ENCODE measurements around the gene PRCD. TPM values are rescaled to one million over a fixed set of nuclear protein-coding genes. Genes with fewer than 3 reads are reported as not detected.

The PRCD gene
- total and polyA plus RNA-seq, 2 donors (not counting 1 experiment from before 2014, with no cell fraction given): 18.0 to 30.6 TPM

- ChIA-PET POLR2A (interaction anchor here (0.5 to 22.8 kb wide), 6 partner anchors 13 to 90 kb away, joined by 3 to 478 read pairs (median 4); partner anchors contain the start of gene AANAT), CTCF (interaction anchor here (0.6 to 20.8 kb wide), 6 partner anchors 8 to 98 kb away, joined by 3 to 442 read pairs (median 16); partner anchors contain the start of gene AANAT)
- Histone ChIP-seq H3K79me2 (ENCODE audit: control insufficient read depth, insufficient read depth, low read length) (peaks cover 90% of the 10 kb centered on the region), H3K27ac (ENCODE audit: low read length in 2 of 2) (peak overlapping the region in 1 of 2 donors; percentile 94), H3K36me3 (replicated peaks in 1 of 2; ENCODE audit: control extremely low read depth in 1 of 2, control insufficient read depth in 1 of 2, extremely low read depth in 1 of 2, insufficient read depth in 2 of 2, low read length in 1 of 2) (peaks cover 0 to 45% of the 10 kb centered on the region in 2 experiments), H4K20me1 (ENCODE audit: control insufficient read depth, insufficient read depth, low read length, poor library complexity, severe bottlenecking) (peaks cover 53% of the 10 kb centered on the region), H3K27me3 (replicated peaks in 1 of 4; ENCODE audit: control extremely low read depth in 1 of 4, control insufficient read depth in 3 of 4, insufficient read depth in 4 of 4, low read length in 3 of 4) (no peaks in the 10 kb centered on the region), H3K4me3 (ENCODE audit: control extremely low read depth in 1 of 5, extremely low read depth in 1 of 5, insufficient read depth in 1 of 5, low read depth in 2 of 5, low read length in 4 of 5) (no peak overlapping the region), H3K4me1 (ENCODE audit: control insufficient read depth in 2 of 2, insufficient read depth in 2 of 2, low read length in 2 of 2) (peaks cover 71 to 91% of the 10 kb centered on the region in 2 donors), H3K9me3 (ENCODE audit: control extremely low read depth in 1 of 3, control insufficient read depth in 2 of 3, insufficient read depth in 1 of 3, low read length in 2 of 3) (no peaks in the 10 kb centered on the region), H3K4me2 (replicated peaks; ENCODE audit: low read depth, low read length, poor library complexity, severe bottlenecking) (peak overlapping the region; percentile 82), H2AFZ (ENCODE audit: insufficient read depth, low read depth, low read length, poor library complexity, severe bottlenecking) (no peak overlapping the region), H3K9ac (ENCODE audit: low read length) (no peak overlapping the region)
- no peaks in the 10 kb centered on the region for H3K27me3 Mint-ChIP-seq
- H3K9me3 Mint-ChIP-seq (ENCODE audit: insufficient read depth): no peaks in the 10 kb centered on the region
- H3K27ac Mint-ChIP-seq: peak overlapping the region; percentile 88
- TF ChIP-seq EZH2 (IDR thresholded peaks at IDR 0.05; ENCODE audit: borderline replicate concordance, insufficient read depth, low read depth, low read length, poor library complexity, severe bottlenecking) (no peak), CTCF (IDR thresholded peaks at IDR 0.05) (no peak)
- peaks cover 88% of the 10 kb centered on the region for H3K4me1 Mint-ChIP-seq
- ATAC-seq (ENCODE audit: low read depth): no peak
- intact Hi-C loops (cut with micrococcal nuclease): loop anchor here (10.0 kb wide), 1 partner anchor 221 kb away; no protein-coding TSS in a partner anchor
- WGBS (ENCODE audit: insufficient coverage): 92% methylated on average over 16 of the region's 16 CpGs
- peak overlapping the region; percentile 97 for H3K4me3 Mint-ChIP-seq
- no peak for DNase-seq
These were observed 44.0 kb upstream of the PRCD start for GRCh38 chr17:76495663-76496400.

- Mint-ChIP-seq H3K9me3 (ENCODE audit: insufficient read depth) (no peaks in the 10 kb centered on the region), H3K4me1 (peaks cover 83% of the 10 kb centered on the region), H3K4me3 (peak overlapping the region; percentile 97), H3K27me3 (no peaks in the 10 kb centered on the region), H3K27ac (peak overlapping the region; percentile 88)
- H3K79me2 ChIP-seq (ENCODE audit: control insufficient read depth, insufficient read depth, low read length): peaks cover 91% of the 10 kb centered on the region
- TF ChIP-seq CTCF (IDR thresholded peaks at IDR 0.05): no peak
- TF ChIP-seq EZH2 (IDR thresholded peaks at IDR 0.05; ENCODE audit: borderline replicate concordance, insufficient read depth, low read depth, low read length, poor library complexity, severe bottlenecking): no peak
- ChIA-PET POLR2A (interaction anchor here (1.4 to 22.8 kb wide), 2 partner anchors 14 to 29 kb away, joined by 3 to 478 read pairs; partner anchors contain the start of gene AANAT), CTCF (interaction anchor here (1.7 to 20.8 kb wide), 5 partner anchors 9 to 99 kb away, joined by 4 to 442 read pairs (median 26); partner anchors contain the start of gene AANAT)
- DNase-seq: no peak
- no peaks in the 10 kb centered on the region for H3K9me3 ChIP-seq (ENCODE audit: control extremely low read depth in 1 of 3, control insufficient read depth in 2 of 3, insufficient read depth in 1 of 3, low read length in 2 of 3)
- H3K9ac ChIP-seq (ENCODE audit: low read length): no peak overlapping the region
- whole genome bisulfite sequencing (ENCODE audit: insufficient coverage): 67% methylated on average over 6 of the region's 6 CpGs
- H2AFZ ChIP-seq (ENCODE audit: insufficient read depth, low read depth, low read length, poor library complexity, severe bottlenecking): no peak overlapping the region
- peaks cover 65 to 86% of the 10 kb centered on the region in 2 donors for H3K4me1 ChIP-seq (ENCODE audit: control insufficient read depth in 2 of 2, insufficient read depth in 2 of 2, low read length in 2 of 2)
- no peak overlapping the region for H3K4me3 ChIP-seq (ENCODE audit: control extremely low read depth in 1 of 5, extremely low read depth in 1 of 5, insufficient read depth in 1 of 5, low read depth in 2 of 5, low read length in 4 of 5)
- peak overlapping the region in 1 of 2 donors; percentile 94 for H3K27ac ChIP-seq (ENCODE audit: low read length in 2 of 2)
- no peak for ATAC-seq (ENCODE audit: low read depth)
- H4K20me1 ChIP-seq (ENCODE audit: control insufficient read depth, insufficient read depth, low read length, poor library complexity, severe bottlenecking): peaks cover 53% of the 10 kb centered on the region
- no peaks in the 10 kb centered on the region for H3K27me3 ChIP-seq (replicated peaks in 1 of 4; ENCODE audit: control extremely low read depth in 1 of 4, control insufficient read depth in 3 of 4, insufficient read depth in 4 of 4, low read length in 3 of 4)
- H3K36me3 ChIP-seq (replicated peaks in 1 of 2; ENCODE audit: control extremely low read depth in 1 of 2, control insufficient read depth in 1 of 2, extremely low read depth in 1 of 2, insufficient read depth in 2 of 2, low read length in 1 of 2): peaks cover 0 to 45% of the 10 kb centered on the region in 2 experiments
- H3K4me2 ChIP-seq (replicated peaks; ENCODE audit: low read depth, low read length, poor library complexity, severe bottlenecking): peak overlapping the region; percentile 82
- intact Hi-C loops (cut with micrococcal nuclease): loop anchor here (10.0 kb wide), 1 partner anchor 222 kb away; no protein-coding TSS in a partner anchor
These were observed 43.4 kb upstream of the PRCD start for GRCh38 chr17:76496464-76496863.
